Panc1 (cell line): ENCODE measurements around the gene LDHAL6B. TPM values are rescaled to one million over a fixed set of nuclear protein-coding genes. Genes with fewer than 3 reads are reported as not detected.

Experiments
- ATAC-seq: fragments of 200-7000 bp; cut with Tn5 transposase; 2 replicates; pipeline ENCODE4 v1.9.1; 2020; ENCODE audit warnings: mild to moderate bottlenecking, moderate library complexity
- BruUV-seq: library from RNA; stranded (reverse); fragments of 400-500 nt; replicated peaks from 2 replicates; lab custom pipeline; 2021; lab: Mats Ljungman, UMichigan
- CTCF ChIA-PET: fragments of 300-600 bp; sonication (Branson Sonifier 250); formaldehyde crosslinking; loops from one replicate; lab custom pipeline; 2022; ENCODE audit warnings: antibody characterized with exemption; lab: Charles Lee
- POLR2A ChIA-PET: fragments of 300-600 bp; sonication (Branson Sonifier 250); formaldehyde crosslinking; loops from one replicate; lab custom pipeline; 2022; ENCODE audit warnings: antibody characterized with exemption; lab: Charles Lee
- DNase-seq: peaks from one replicate; pipeline ENCODE4 v3.0.0-alpha.2; 2010; ENCODE audit warnings: low read depth, low spot score
- H3K27ac ChIP-seq: 2 replicates; pipeline ENCODE4 v1.5.1; 2011; ENCODE audit warnings: mild to moderate bottlenecking, low read length, inconsistent platforms
- H3K27me3 ChIP-seq: fragments of 200-500 bp; sonication (Bioruptor generic); 2 replicates; pipeline ENCODE4 v1.6.0; 2014; ENCODE audit warnings: low read length, inconsistent platforms; ENCODE audit not compliant: control insufficient read depth, insufficient read depth
- H3K36me3 ChIP-seq: fragments of 200-500 bp; sonication (Bioruptor generic); 2 replicates; pipeline ENCODE4 v1.5.1; 2014; ENCODE audit warnings: inconsistent platforms, mild to moderate bottlenecking, low read length, moderate library complexity; ENCODE audit not compliant: control insufficient read depth, insufficient read depth
- H3K4me1 ChIP-seq: 2 replicates; pipeline ENCODE4 v1.5.1; 2011; ENCODE audit warnings: inconsistent platforms, mild to moderate bottlenecking, low read length, moderate library complexity; ENCODE audit not compliant: control insufficient read depth, insufficient read depth
- H3K4me3 ChIP-seq, 2 experiments: 2 replicates each; pipeline ENCODE4 v1.5.1; 2011 to 2012; ENCODE audit warnings: low read depth in 2 of 2, low read length in 2 of 2, mild to moderate bottlenecking in 2 of 2, inconsistent platforms in 1 of 2, moderate library complexity in 1 of 2
- H3K9me3 ChIP-seq: fragments of 200-500 bp; sonication (Bioruptor generic); 2 replicates; pipeline ENCODE4 v1.5.1; 2014; ENCODE audit warnings: low read depth, mild to moderate bottlenecking, inconsistent platforms, low read length, moderate library complexity; ENCODE audit not compliant: control insufficient read depth, insufficient read depth
- POLR2AphosphoS5 ChIP-seq: IDR thresholded peaks from 2 replicates; pipeline ENCODE4 v1.6.1; 2012; ENCODE audit warnings: mild to moderate bottlenecking, low read depth, low read length, moderate library complexity
- SIN3A ChIP-seq: IDR thresholded peaks from 2 replicates; pipeline ENCODE4 v1.6.1; 2012; ENCODE audit warnings: low read depth, mild to moderate bottlenecking, low read length, moderate library complexity, borderline replicate concordance; ENCODE audit not compliant: insufficient read depth
- TCF7L2 ChIP-seq: IDR thresholded peaks from 2 replicates; pipeline ENCODE4 v1.6.1; 2011; ENCODE audit warnings: mild to moderate bottlenecking, low read depth, low read length, inconsistent platforms
- in situ Hi-C: cut with HindIII; loops from 2 replicates; pipeline ENCODE4 v1.10.0; 2016; ENCODE audit warnings: low sequenced_read_pairs, low pct_unique_long_range_greater_than_20kb
- intact Hi-C: fragments of 100-400 bp; cut with micrococcal nuclease; formaldehyde crosslinking; loops from one replicate; pipeline ENCODE4 v1.10.0; 2022; ENCODE audit not compliant: unreplicated experiment
- total RNA-seq: library from RNA; stranded (reverse); gene quantifications from one replicate; pipeline ENCODE4 v1.2.1, GENCODE V29; 2021; ENCODE audit not compliant: unreplicated experiment
- TF ChIP-seq, protein P1 (sequence below): fragments of 450-650 bp; IDR thresholded peaks from 2 replicates; pipeline ENCODE4 v1.5.1; 2017; ENCODE audit warnings: mild to moderate bottlenecking
- TF ChIP-seq, protein P2 (sequence below), 2 experiments: IDR thresholded peaks; 2 replicates each; pipeline ENCODE4 v1.6.1; 2011 to 2012; ENCODE audit warnings: low read depth in 2 of 2, control low read depth in 1 of 2, low read length in 1 of 2, mild to moderate bottlenecking in 1 of 2, moderate library complexity in 1 of 2; ENCODE audit not compliant: insufficient read depth in 1 of 2

Gene LDHAL6B
- total RNA-seq, 1 experiment from 2014 or later: not detected

DNA sequence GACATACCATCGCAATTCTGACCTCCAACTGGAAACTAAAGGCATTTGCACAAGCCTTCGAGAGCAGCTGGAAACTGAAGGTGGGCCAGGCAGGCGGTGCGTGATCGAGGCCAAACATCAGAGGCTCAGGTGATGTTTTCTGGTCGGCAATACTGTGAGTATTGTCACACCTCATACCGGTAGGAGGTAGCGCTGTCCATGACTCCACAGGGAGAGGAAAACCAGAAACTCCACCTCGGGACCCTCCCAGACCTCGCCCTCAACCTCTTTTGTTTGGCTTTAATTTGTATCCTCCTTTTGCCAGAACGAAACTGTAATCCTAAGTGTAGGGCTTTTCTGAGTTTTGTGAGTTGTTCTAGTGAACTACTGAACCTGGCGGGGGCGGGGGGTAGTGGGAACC, 43.6 kb downstream of the LDHAL6B start:
- Histone ChIP-seq H3K4me1 (peaks cover 9% of the 10 kb centered on the region), H3K36me3 (no peaks in the 10 kb centered on the region), H3K27ac (0 out of 2 replicates have a peak overlapping the region, but pooled peaks have one; percentile 13), H3K4me3 (no peak overlapping the region), H3K27me3 (no peaks in the 10 kb centered on the region), H3K9me3 (no peaks in the 10 kb centered on the region)
- ATAC-seq: no peak
- intact Hi-C loops (no loop called here), in situ Hi-C loops (no loop called here)
- ChIA-PET CTCF (no interaction called here), POLR2A (no interaction called here)
- TF ChIP-seq TCF7L2: no peak
- TF ChIP-seq, protein P1, sequence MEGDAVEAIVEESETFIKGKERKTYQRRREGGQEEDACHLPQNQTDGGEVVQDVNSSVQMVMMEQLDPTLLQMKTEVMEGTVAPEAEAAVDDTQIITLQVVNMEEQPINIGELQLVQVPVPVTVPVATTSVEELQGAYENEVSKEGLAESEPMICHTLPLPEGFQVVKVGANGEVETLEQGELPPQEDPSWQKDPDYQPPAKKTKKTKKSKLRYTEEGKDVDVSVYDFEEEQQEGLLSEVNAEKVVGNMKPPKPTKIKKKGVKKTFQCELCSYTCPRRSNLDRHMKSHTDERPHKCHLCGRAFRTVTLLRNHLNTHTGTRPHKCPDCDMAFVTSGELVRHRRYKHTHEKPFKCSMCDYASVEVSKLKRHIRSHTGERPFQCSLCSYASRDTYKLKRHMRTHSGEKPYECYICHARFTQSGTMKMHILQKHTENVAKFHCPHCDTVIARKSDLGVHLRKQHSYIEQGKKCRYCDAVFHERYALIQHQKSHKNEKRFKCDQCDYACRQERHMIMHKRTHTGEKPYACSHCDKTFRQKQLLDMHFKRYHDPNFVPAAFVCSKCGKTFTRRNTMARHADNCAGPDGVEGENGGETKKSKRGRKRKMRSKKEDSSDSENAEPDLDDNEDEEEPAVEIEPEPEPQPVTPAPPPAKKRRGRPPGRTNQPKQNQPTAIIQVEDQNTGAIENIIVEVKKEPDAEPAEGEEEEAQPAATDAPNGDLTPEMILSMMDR: no peak
- TF ChIP-seq, protein P2, sequence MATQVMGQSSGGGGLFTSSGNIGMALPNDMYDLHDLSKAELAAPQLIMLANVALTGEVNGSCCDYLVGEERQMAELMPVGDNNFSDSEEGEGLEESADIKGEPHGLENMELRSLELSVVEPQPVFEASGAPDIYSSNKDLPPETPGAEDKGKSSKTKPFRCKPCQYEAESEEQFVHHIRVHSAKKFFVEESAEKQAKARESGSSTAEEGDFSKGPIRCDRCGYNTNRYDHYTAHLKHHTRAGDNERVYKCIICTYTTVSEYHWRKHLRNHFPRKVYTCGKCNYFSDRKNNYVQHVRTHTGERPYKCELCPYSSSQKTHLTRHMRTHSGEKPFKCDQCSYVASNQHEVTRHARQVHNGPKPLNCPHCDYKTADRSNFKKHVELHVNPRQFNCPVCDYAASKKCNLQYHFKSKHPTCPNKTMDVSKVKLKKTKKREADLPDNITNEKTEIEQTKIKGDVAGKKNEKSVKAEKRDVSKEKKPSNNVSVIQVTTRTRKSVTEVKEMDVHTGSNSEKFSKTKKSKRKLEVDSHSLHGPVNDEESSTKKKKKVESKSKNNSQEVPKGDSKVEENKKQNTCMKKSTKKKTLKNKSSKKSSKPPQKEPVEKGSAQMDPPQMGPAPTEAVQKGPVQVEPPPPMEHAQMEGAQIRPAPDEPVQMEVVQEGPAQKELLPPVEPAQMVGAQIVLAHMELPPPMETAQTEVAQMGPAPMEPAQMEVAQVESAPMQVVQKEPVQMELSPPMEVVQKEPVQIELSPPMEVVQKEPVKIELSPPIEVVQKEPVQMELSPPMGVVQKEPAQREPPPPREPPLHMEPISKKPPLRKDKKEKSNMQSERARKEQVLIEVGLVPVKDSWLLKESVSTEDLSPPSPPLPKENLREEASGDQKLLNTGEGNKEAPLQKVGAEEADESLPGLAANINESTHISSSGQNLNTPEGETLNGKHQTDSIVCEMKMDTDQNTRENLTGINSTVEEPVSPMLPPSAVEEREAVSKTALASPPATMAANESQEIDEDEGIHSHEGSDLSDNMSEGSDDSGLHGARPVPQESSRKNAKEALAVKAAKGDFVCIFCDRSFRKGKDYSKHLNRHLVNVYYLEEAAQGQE (IDR thresholded peaks at IDR 0.05; ENCODE audit: insufficient read depth in 1 of 2, low read depth in 2 of 2, low read length in 1 of 2): no peak
- no peak for TF ChIP-seq POLR2AphosphoS5
- no peak for TF ChIP-seq SIN3A
- DNase-seq: no peak
- no TSS peak for BruUV-seq

- DNase-seq (no peak), ATAC-seq (no peak)
- H3K9me3 ChIP-seq: no peaks in the 10 kb centered on the region
- ChIA-PET POLR2A (no interaction called here), CTCF (no interaction called here)
- no peaks in the 10 kb centered on the region for H3K36me3 ChIP-seq
- in situ Hi-C loops: no loop called here
- H3K4me3 ChIP-seq: no peak overlapping the region
- peaks cover 9% of the 10 kb centered on the region; the same call in 1 of the 2 replicates for H3K4me1 ChIP-seq
- no peak for TF ChIP-seq POLR2AphosphoS5
- H3K27me3 ChIP-seq: no peaks in the 10 kb centered on the region
- intact Hi-C loops: no loop called here
- no TSS peak for BruUV-seq
- H3K27ac ChIP-seq: no peak overlapping the region
Measured at GRCh38 chr15:59251001-59251845, 44.6 kb downstream of the LDHAL6B start.

DNA sequence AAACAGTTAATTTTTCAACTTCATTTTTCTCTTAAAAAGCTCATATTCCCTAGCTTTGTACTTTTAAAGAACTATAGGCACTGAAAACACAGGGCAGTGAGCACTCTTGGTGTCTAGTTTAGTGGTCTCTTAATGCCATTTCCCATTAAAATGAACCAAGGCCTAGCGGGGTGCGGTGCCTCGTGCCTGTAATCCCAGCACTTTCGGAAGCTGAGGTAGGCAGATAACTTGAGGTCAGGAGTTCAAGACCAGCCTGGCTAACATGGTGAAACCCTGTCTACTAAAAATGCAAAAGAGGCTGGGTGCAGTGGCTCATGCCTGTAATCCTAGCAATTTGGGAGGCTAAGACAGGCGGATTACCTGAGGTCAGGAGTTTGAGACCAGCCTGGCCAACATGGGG, 45.5 kb downstream of the LDHAL6B start:
- no peak for ATAC-seq
- BruUV-seq: no TSS peak
- H3K4me3 ChIP-seq: no peak overlapping the region
- CTCF ChIA-PET: no interaction called here
- POLR2A ChIA-PET: no interaction called here
- intact Hi-C loops (no loop called here), in situ Hi-C loops (no loop called here)
- TF ChIP-seq SIN3A: no peak
- TF ChIP-seq, protein P1: no peak
- no peaks in the 10 kb centered on the region for H3K9me3 ChIP-seq
- no peak for DNase-seq
- H3K27ac ChIP-seq: no peak overlapping the region
- H3K36me3 ChIP-seq: no peaks in the 10 kb centered on the region
- peaks cover 9% of the 10 kb centered on the region; the same call in 1 of the 2 replicates for H3K4me1 ChIP-seq
- H3K27me3 ChIP-seq: no peaks in the 10 kb centered on the region
